NCI-H526 treated with DMSO at 0.1 percent for 48 hours (cell line): ENCODE data around the gene ZNF804A.
"Not testable (repeated sequence)": the region's sequence is repeated elsewhere in the genome, so short reads cannot be mapped to it uniquely, and the experiment has no call there.

Source experiments
- DNase-seq: peaks from one replicate; lab custom pipeline; 2025; lab: John Stamatoyannopoulos, UW

ZNF804A gene

DNA sequence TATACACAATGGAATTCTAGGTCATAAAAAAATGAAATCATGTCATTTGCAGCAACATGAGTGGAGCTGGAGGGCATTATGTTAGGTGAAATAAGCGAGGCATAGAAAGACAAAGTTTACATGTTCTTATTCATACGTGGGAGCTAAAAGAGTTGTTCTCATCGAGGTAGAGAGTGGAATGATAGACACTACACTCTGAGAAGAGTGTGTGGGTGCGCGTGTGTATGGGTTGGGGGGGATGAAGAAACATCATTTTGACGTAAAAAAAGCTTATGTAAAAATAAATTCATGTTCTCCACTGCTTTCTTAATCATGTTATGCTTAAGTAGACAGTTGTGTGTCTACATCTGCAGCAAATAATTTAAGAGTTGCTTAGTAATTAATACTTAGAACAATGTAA is 123.6 kb downstream of the ZNF804A start:
- DNase-seq = no peak

DNA sequence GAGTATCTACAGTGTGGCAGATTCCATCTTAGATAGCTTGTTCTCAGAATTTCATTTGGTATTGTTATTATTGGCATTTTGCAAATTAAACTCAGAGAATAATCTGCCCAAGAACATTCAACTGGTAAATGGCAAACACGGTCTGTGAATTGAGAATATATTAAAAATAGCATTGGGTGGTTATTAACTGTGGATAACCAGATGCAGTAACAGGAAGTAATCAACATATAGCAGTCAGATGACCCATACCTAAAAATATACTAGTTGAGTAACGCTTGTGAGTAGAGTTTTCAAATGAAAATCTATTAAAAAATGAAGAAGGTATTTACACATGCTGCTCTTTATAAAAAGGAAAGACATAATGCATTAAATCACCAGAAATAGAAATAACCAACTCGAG is 129.5 kb downstream of the ZNF804A start:
- DNase-seq = no peak

DNA sequence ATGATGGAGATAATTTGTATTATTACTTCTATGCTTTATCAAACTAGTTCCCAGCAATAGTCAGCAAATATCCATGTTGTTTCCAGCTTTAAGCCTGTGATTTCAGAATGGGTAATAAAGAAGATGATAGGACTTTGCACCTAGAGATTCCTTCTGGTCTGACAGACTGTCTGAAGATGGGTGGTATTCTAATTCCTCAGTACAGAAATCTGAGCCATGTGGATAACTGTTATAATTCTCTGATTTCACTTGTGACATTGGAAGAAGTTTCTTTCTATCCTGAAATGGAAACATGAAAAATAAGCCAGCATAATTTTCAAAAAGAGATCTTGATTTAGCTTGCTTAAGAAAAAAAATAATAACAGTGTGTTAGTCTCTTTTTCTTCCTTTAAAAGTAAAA is 130.1 kb downstream of the ZNF804A start:
- DNase-seq = no peak

DNA sequence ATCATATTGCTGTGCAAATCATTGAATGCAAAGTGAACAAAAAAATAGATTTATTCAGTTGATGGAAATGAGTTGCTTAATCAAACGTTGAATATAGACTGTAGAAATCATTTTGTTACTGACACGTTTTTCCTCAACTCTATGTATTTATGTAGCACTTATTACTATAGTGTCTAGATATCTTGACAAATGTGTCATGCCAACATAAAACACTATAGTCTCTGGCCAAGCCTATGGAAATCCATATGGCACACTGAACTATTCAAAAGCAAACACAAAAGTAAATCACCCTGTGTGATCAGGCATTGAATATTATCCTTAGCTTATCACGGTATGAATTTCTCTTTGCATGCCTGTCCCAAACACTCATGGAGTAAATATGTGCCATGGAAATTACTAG is 131.3 kb downstream of the ZNF804A start:
- no peak for DNase-seq

DNA sequence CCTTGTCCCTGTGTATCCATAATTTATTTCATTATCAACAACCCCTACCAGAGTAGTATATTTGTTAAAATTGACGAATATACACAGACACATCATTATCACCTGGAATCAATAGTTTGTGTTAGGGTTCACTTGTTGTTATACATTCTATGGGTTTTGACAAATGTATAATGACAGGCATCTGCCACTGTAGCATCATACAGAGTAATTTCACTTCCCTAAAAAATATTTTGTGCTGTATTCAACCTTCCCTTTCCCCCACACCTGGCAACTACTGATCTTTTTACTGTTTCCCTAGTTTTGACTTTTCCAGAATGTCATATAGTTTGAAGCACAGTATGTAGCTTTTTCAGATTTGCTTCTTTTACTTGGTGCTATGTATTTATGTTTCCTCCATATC is 132.0 kb downstream of the ZNF804A start:
- no peak for DNase-seq

DNA sequence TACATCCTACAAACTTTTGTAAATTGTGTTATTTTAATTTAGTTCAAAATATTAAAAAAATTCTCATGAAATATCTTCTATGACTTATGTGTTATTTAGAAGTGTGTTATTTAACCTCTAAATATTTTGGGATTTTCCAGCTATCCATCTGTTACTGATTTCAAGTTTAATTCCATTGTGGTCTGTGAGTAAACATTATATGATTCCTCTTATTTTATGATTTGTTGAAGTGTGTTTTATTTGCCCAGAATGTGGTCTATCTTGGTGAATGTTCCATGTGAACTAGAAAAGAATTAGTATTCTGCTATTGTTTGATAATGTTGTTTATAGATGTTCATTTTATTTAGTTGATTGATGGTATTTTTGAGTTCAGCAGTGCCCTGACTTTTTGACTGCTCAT is 136.0 kb downstream of the ZNF804A start:
- no peak for DNase-seq

DNA sequence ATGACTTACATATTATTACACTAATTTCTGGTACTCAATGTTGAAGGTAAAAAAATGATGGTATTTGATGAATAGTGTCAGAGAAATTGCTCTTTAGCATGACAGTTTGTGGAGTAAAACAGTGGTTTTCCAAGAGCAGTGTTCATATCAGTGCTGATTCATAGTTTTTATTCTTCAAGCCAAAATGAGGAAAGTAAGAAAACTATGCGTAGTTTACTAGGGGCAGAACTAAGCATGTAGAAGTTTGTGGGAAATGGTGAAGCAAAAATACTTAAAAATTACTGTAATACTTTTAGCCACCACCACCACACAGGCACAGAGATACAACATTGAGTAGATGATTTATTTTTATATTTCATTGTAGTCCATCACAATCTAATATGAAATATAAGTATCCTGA is 137.3 kb downstream of the ZNF804A start:
- no peak for DNase-seq

DNA sequence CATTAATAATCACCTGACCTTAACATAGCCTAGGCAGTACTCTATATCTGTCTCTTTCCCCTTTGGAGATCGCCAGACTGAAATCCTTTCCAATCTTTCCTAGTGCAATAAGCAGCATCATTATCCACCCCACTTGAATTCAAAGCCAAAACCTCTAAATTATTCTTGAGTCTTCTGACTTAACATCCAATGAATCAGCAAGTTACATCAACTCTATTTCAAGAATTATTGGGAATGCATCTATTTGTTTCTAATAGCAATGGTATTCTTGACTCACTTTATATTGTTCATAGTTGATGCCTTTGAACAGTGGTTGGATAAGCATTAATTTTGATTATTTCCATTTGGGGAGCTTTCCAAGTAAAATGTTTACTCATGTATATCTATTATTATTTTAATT is 144.8 kb downstream of the ZNF804A start:
- no peak for DNase-seq

DNA sequence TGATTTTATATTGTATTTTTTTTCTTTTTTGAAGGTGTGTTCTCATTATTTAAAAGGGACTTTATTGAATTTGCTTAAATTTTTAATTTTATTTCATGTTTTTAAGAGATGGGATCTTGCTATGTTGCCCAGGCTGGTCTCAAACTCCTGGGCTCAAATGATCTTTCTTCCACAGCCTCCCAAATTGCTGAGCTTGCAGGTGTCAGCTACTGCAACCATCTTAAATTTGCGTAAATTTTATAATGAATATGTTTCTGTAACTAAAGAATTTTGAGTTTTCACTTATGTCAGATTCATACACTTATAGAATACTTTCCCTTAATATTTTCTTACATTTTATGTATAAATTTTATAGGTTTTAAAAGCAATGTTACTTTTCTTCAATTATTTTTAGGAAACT is 157.8 kb downstream of the ZNF804A start:
- DNase-seq = no peak

DNA sequence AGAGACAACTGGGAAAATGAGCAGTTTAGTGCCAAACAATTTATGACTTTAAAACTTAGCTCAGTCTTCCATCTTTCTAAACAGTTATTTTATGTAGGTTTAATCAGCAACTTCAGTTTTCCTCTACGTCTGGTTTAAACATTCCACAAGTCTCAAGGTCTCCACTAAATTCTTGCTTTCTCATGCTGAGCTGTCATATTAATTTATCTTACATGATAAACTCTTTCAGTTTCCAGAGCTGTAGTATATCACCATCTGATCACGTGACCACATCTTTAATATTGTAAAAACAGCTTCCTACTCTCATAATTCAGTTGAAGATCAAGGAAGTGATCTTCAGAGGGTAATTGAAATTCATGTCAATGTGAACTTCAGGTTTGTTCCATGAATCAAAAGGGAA is 158.6 kb downstream of the ZNF804A start:
- DNase-seq = no peak

DNA sequence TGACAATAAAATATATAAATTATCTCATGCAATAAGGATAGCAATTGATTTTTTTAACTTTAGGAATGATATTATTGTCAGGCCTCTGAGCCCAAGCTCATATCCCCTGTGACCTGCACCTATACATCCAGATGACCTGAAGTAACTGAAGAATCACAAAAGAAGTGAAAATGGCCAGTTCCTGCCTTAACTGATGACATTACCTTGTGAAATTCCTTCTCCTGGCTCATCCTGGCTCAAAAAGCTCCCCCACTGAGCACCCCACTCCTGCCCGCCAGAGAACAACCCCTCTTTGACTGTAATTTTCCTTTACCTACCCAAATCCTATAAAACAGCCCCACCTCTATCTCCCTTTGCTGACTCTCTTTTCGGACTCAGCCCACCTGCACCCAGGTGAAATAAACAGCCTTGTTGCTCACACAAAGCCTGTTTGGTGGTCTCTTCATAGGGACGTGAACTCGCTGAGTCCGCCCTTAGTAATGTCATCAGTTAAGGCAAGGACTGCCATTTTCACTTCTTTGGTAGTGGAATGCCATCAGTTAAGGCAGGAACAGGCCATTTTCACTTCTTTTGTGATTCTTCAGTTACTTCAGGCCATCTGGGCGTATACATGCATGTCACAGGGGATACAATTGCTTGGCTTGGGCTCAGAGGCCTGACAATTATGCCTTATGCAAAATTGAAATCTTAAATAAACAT is 161.4 kb downstream of the ZNF804A start:
- not testable (repeated sequence) for DNase-seq

DNA sequence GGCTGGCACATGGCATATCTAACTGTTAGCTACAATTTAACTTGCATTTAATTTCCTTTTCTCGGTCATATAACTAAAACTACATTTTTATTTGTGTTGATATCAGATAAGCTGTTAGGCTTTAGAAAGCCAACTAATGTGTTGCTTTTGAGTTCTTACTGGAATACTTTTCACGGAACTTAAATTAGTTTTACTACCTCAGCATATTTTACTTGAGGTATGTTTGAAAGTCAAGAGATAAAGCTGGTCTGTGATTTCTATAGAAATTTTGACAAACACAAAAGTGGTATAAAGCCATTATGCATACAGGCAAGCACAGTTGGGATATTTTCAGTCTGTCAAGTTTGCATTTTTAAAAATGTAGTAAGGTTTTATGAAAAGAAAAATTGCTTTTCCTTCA is 162.6 kb downstream of the ZNF804A start:
- no peak for DNase-seq

DNA sequence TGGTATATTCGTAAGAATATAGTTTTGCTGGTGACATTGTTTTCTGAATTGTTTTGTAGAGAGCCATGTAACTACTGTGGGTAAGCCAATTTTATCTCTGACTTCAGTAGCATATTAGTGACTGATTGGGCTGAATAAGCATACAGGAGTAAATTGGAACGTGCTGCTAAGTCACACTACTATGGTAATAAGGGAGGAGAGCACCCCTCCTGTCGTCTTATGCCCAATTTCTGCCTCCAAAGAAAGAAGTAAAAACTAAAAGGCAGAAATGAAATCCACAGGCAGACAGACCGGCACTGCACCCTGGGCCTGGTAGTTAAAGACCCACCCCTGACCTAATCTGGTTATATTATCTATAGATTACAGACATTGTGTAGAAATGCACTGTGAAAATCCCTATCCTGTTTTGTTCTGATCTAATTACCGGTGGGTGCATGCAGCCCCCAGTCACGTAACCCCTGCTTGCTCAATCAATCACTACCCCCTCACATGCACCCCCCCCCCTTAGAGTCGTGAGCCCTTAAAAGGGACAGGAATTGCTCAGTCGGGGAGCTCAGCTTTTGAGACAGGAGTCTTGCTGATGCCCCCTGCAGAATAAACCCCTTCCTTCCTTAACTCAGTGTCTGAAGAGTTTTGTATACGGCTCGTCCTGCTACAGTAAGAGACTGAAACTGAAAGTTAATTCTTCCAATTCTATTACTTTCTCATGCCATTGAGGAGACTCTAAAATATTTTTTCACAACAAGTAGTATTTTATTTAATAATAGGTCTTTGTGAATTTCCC is 167.0 kb downstream of the ZNF804A start:
- no peak for DNase-seq

DNA sequence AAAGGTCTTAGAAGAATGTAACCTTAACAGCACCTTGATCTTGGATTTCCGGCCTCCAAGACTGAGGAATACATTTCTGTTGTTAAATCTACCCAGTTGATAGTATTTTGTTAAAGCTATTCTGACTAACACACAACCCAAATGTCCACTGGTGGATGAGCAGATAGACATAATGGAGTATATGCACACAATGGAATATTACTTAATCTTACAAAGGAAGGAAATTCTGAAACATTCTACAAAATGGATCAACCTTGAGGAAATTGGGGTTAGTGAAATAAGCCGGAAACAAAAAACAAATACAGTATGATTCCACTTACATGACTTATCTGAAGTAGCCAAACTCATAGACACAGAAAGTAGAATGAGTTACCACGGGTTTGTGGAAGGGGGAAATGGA is 168.7 kb downstream of the ZNF804A start:
- no peak for DNase-seq

DNA sequence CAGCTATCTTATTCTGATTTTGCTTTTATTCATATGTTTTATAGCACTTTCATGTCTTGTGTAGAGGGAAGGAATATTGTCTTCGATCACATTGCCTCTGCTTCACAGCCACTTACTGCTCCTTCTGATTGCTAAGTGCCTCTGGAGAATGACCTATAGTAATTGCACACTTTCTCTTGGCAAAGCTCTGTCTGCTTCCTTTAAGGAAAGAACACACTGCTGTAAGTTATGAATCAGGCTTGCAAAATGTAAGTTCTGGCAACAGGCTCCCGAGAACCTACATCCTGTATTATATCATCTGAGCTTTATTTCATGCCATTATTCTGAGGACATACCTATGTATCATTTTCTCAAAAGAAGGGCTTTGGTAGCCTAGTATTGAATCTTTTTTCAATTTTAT is 170.7 kb downstream of the ZNF804A start:
- DNase-seq = no peak

DNA sequence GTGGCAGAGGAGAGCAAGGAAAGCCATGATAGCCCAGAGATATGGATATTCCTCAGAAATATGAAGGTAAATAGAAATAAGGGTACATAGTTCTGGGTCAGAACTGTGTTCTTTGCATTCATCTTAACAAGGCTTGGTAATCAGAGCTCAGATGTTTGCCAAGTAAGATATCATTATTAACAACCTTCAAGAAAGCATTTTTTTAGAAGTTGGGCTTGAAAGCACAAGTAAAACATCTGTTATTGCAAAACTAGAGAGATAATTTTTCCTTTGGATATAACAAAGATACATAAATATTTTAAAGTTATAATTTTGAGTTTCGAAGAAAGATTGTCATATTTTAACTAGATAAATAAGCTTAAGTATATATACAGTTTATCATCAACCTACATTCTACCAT is 171.4 kb downstream of the ZNF804A start:
- DNase-seq = no peak

DNA sequence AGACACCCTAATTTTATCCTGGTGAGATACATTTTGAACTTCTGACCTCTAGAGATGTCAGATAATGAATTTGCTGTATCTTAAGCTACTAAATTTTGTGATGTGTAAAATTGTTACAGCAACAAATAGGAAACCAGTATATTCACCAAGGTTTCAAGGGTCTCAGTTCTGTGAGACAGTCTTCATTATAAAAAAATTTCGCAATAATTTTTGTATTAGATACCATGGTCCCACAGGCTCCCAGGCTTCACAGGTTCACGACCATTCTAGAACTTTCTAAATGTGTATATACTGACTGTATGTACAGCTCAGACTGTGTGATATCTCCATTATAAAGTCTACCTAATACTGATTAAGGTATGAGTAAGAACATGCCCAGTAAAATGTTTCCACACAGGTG is 181.4 kb downstream of the ZNF804A start:
- DNase-seq = no peak

DNA sequence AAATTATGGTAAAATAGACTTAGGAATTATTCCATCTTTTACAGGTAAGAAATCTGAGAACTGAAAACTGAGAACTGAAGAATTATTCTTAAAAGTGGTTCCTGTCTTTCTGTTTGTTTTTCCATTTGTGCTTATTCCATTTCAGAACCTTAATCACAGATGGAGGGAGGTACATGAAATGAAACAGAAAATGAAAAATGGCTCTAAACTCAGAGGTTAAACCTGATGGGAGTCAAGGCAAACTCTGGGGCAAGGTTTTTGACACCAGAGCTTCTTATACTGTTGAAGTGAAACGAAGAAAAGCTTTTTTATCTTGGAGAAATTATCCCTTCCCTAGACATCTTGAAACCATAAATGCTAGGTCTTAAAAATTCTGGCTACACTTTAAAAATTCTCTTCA is 182.1 kb downstream of the ZNF804A start:
- no peak for DNase-seq

DNA sequence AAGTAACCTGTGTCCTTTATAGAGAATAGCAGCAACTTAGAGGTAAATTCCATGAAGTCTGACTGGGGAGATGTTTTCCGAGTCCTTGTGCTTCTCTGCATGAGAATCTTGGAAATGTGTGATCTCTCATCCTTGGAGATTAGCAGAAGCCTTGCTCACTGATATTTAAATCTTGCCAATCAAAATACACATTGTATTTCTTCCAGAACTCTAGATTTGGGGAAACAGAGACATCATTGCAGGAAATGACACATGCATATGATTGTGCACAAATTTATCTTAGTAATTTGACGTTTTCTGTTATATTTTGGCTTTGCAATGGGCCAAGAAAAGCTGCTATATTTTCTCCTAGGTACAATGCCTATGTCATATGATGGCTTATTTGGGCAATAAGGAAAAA is 182.6 kb downstream of the ZNF804A start:
- no peak for DNase-seq

DNA sequence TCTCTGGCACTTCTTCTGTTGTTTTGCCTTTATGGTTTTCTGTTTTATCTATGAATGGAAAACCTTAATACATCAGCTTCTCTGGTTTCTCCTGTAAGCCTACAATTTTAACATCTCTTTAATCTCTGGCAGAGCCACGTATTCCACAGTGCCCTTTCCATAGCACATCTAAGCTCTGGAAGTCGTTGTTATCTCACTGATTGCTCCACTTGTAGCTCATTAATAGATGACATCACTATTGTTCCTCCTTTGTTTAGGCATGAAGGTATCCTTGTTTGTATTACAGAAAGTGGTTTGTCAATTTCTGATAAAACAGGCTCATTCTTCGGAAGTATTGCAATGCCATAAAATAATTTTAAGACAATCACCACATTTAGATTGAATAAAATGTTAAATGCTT is 185.2 kb downstream of the ZNF804A start:
- no peak for DNase-seq

DNA sequence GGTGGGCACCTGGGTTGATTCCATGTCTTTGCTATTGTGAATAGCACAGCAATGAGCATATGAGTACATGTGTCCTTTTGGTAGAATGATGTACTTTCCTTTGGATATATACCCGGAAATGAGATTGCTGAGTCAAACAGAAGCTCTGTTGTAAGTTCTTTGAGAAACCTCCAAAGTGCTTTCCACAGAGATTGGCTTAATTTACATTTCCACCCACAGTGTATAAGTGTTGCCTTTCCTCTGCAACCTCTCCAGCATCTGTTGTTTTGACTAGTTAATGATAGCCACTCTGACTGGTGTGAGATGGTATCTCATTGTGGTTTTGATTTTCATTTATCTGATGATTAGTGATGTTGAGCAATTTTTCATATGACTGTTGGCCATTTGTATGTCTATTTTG is 194.8 kb downstream of the ZNF804A start:
- DNase-seq = no peak

DNA sequence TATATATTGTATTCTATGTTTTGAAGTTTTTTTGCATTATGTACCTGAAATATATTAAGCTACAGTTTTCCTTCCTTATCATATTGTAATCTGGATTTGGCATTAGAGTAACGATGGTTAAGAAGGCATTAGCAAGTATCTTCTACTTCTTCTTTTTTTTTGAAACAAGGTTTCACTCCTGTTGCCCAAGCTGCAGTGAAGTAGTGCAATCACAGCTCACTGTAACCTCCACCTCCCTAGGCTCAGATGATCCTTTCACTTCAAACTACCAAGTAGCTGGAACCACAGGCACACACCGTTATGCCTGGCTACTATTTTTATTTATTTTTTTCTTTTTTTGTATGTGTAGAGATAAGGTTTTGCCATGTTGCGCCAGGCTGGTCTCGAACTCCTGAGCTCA is 201.1 kb downstream of the ZNF804A start:
- no peak for DNase-seq

DNA sequence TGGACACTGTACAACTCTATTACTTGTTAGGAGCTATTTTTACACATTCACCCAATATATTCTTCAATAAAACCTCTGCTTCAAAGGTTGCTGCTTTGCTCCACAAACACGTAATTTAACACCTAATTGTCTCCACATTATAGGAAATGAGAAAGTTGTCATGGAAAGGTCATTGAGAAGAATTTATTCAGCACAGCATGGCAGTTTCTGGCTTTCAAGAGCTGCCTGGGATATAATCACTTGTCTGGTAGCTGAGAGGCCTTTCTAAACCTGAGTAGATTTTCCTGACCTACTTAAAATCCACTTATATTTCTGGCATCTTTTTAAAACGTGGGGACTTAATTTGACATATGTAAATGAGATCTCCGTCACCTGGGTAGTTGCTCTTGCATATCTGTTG is 216.1 kb downstream of the ZNF804A start:
- no peak for DNase-seq

DNA sequence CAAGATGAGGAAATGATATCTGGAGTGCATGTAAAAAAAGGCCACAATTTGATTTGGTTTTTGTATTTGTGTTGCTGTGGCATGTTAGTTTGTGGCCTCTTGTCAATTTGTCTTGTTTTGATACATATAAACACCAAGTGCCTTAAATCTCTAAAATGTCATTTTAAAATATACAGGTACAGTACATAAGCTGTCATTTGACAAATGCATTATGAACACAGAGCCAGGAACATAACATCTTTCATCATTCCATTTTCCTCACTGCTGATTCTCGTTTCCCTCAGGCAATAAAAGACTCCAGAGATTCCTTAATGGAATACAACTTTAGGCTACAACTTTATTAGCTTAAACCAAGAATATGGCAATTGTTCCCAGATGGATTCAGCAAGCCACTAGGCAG is 217.5 kb downstream of the ZNF804A start:
- no peak for DNase-seq
